ENCODE results near the gene PCGF3.

GRCh38 chr4:790466-790820, 84.8 kb downstream of the PCGF3 start:
- TF ChIP-seq POLR2AphosphoS2 (IDR thresholded peaks at IDR 0.05; ENCODE audit: low read depth, low read length) (no peak), CTCF (IDR thresholded peaks at IDR 0.05 in 2 of 3, conservative IDR thresholded peaks at IDR 0.05 in 1 of 3; ENCODE audit: control insufficient read depth in 2 of 3, extremely low read depth in 1 of 3, insufficient read depth in 1 of 3, low read depth in 3 of 3, low read length in 3 of 3) (no peak), TAF1 (IDR thresholded peaks at IDR 0.05; ENCODE audit: borderline replicate concordance, low read depth, low read length) (no peak), SPI1 (IDR thresholded peaks at IDR 0.05; ENCODE audit: borderline replicate concordance, insufficient read depth, low read depth, low read length) (no peak), EZH2 (IDR thresholded peaks at IDR 0.05; ENCODE audit: borderline replicate concordance, control insufficient read depth, low read depth, low read length) (no peak), FOXM1 (IDR thresholded peaks at IDR 0.05; ENCODE audit: low read depth, low read length) (no peak), CBFB (IDR thresholded peaks at IDR 0.05; ENCODE audit: low read depth) (no peak), POLR2AphosphoS5 (IDR thresholded peaks at IDR 0.05; ENCODE audit: low read length) (no peak), ZNF274 (IDR thresholded peaks at IDR 0.05; ENCODE audit: insufficient read depth, insufficient read length) (no peak)
- TF ChIP-seq, protein P1, sequence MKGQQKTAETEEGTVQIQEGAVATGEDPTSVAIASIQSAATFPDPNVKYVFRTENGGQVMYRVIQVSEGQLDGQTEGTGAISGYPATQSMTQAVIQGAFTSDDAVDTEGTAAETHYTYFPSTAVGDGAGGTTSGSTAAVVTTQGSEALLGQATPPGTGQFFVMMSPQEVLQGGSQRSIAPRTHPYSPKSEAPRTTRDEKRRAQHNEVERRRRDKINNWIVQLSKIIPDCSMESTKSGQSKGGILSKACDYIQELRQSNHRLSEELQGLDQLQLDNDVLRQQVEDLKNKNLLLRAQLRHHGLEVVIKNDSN (IDR thresholded peaks at IDR 0.05; ENCODE audit: borderline replicate concordance, extremely low read length, insufficient read depth, low read depth, low read length): no peak
- TF ChIP-seq, protein P2, sequence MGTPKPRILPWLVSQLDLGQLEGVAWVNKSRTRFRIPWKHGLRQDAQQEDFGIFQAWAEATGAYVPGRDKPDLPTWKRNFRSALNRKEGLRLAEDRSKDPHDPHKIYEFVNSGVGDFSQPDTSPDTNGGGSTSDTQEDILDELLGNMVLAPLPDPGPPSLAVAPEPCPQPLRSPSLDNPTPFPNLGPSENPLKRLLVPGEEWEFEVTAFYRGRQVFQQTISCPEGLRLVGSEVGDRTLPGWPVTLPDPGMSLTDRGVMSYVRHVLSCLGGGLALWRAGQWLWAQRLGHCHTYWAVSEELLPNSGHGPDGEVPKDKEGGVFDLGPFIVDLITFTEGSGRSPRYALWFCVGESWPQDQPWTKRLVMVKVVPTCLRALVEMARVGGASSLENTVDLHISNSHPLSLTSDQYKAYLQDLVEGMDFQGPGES (IDR thresholded peaks at IDR 0.05): no peak

Data from GM12878 (cell line).